Osteocyte (in vitro differentiated cells): Measurements from ENCODE around the gene CHD5. TPM values are rescaled to one million over a fixed set of nuclear protein-coding genes. Genes with fewer than 3 reads are reported as not detected.

Experiments
- DNase-seq: peaks from one replicate; pipeline ENCODE4 v3.0.0; 2021; ENCODE audit warnings: mixed read lengths; ENCODE audit not compliant: unreplicated experiment; ENCODE audit errors: extremely low spot score
- H3K27ac Mint-ChIP-seq: one replicate; pipeline ENCODE4 v1.8.0; 2021; ENCODE audit warnings: mild to moderate bottlenecking, mixed read lengths; ENCODE audit not compliant: unreplicated experiment
- H3K27me3 Mint-ChIP-seq: one replicate; pipeline ENCODE4 v1.8.0; 2021; ENCODE audit warnings: mixed read lengths; ENCODE audit not compliant: unreplicated experiment
- H3K36me3 Mint-ChIP-seq: one replicate; pipeline ENCODE4 v1.8.0; 2021; ENCODE audit warnings: mixed read lengths; ENCODE audit not compliant: unreplicated experiment
- H3K4me1 Mint-ChIP-seq: one replicate; pipeline ENCODE4 v1.8.0; 2021; ENCODE audit warnings: mixed read lengths; ENCODE audit not compliant: unreplicated experiment
- H3K4me3 Mint-ChIP-seq: one replicate; pipeline ENCODE4 v1.8.0; 2021; ENCODE audit warnings: mild to moderate bottlenecking, moderate library complexity, mixed read lengths; ENCODE audit not compliant: unreplicated experiment
- H3K9me3 Mint-ChIP-seq: one replicate; pipeline ENCODE4 v1.8.0; 2021; ENCODE audit warnings: mixed read lengths; ENCODE audit not compliant: unreplicated experiment
- CTCF ChIP-seq: fragments of 200-600 bp; sonication (generic); IDR thresholded peaks from 2 replicates; pipeline ENCODE4 v1.5.0; 2021; ENCODE audit warnings: antibody characterized with exemption, mild to moderate bottlenecking, moderate library complexity
- total RNA-seq: library from RNA; stranded (reverse); gene quantifications from 2 replicates; pipeline ENCODE4 v1.2.1, GENCODE V29; 2021

Gene CHD5
- total RNA-seq, 1 donor from 2014 or later = 0.43 TPM

DNA sequence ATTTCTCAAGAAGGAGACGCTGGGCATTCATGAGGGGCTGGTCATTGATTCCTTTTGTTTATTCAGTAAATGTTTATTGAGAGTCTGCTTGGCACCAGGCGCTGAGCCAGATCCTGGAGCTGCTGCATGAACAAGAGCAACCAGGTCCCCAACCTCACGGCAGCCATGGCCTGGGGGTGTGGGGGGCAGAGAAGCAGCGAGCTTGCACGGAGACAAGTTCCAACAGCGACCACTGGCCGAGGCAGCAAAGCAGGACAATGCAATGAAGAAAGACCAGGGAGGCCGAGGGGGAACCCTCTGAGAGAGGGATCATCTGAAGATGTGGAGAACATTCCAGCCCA lies 126.9 kb downstream of the CHD5 start:
- Mint-ChIP-seq H3K9me3 (no peaks in the 10 kb centered on the region), H3K4me1 (peaks cover 3% of the 10 kb centered on the region), H3K36me3 (no peaks in the 10 kb centered on the region), H3K27me3 (peaks cover 12% of the 10 kb centered on the region), H3K4me3 (no peak overlapping the region), H3K27ac (no peak overlapping the region)
- DNase-seq = no peak
- no peak for TF ChIP-seq CTCF

- peaks cover 3% of the 10 kb centered on the region for H3K4me1 Mint-ChIP-seq
- no peak overlapping the region for H3K4me3 Mint-ChIP-seq
- DNase-seq = no peak
- H3K36me3 Mint-ChIP-seq = no peaks in the 10 kb centered on the region
- peak; percentile 64 for TF ChIP-seq CTCF
- H3K27me3 Mint-ChIP-seq = peaks cover 14% of the 10 kb centered on the region
- H3K9me3 Mint-ChIP-seq = no peaks in the 10 kb centered on the region
- H3K27ac Mint-ChIP-seq = no peak overlapping the region
Observed at GRCh38 chr1:6052543-6053205, 127.4 kb downstream of the CHD5 start.

Other genes starting within 250 kb of the CHD5 start
- gene NPHP4, start 187.9 kb downstream of the CHD5 start, total RNA-seq = 11.1 and 12.8 TPM in 2 replicates
- 9.3 and 10.4 TPM in 2 replicates for gene KCNAB2, start 134.4 kb downstream of the CHD5 start, total RNA-seq
- gene RPL22, start 19.3 kb upstream of the CHD5 start, total RNA-seq = 359 and 373 TPM in 2 replicates
- gene RNF207, start 25.8 kb upstream of the CHD5 start, total RNA-seq = 12.4 TPM in 2 replicates
- gene ICMT, start 55.6 kb upstream of the CHD5 start, total RNA-seq = 74.7 and 81.1 TPM in 2 replicates
- not detected in 2 replicates for gene HES3, start 63.9 kb upstream of the CHD5 start, total RNA-seq
- 4.2 and 4.4 TPM in 2 replicates for gene GPR153, start 80.8 kb upstream of the CHD5 start, total RNA-seq
- 21.6 and 21.8 TPM in 2 replicates for gene ACOT7, start 213.4 kb upstream of the CHD5 start, total RNA-seq
- not detected in 2 replicates for gene HES2, start 239.6 kb upstream of the CHD5 start, total RNA-seq
- 0.31 TPM in 1 of 2 replicates, not detected in the other for gene ESPN, start 244.5 kb upstream of the CHD5 start, total RNA-seq